OCI-LY1 (cell line): ENCODE measurements around the gene CRADD.

ENCODE experiments used
- EZH2 ChIP-seq: fragments of 200-600 bp; sonication (generic), shearing (Covaris generic); IDR thresholded peaks from 2 replicates; pipeline ENCODE4 v1.8.0; 2017; ENCODE audit warnings: borderline replicate concordance, mixed run types, mild to moderate bottlenecking, antibody characterized with exemption, low read length, moderate library complexity, mixed read lengths
- TF ChIP-seq, protein P1 (sequence below): fragments of 200-600 bp; sonication (generic), shearing (Covaris generic); IDR thresholded peaks from 2 replicates; pipeline ENCODE4 v1.5.1; 2017; ENCODE audit warnings: mild to moderate bottlenecking, antibody characterized with exemption, low read length, moderate library complexity, mixed read lengths

DNA sequence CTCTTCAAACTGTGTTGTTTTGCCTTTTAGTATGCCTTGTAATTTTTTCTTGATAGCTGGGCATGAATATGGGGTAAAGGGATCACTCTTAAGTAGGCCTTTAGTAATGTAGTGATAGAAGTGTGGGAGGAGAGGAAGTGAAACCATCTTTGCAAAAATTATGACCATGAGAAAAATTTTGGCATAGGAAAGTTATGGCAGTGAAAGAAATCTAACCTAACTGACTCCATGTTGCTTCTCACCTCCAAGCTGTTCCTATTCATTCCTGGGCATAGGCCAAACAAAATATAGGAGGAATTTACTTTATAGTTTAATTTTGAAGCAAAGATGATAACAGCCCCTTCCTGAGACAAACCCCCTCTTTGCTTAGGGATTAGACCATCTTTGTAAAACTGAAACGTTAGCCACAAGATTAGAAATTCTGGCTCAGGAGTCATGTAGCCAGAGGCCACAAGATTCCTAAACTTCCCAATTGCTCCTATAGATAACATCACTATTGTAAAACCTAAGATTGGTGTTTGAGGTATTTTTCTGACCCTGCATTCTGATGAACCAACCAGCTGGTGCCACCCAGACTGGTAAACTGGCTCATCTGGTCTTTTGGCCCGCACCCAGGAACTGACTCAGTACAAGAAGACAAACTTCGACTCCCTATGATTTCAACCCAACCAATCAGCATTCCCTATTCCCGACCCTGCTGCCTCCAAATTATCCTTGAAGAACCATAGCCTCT lies 45.8 kb downstream of the CRADD start:
- TF ChIP-seq, protein P1, sequence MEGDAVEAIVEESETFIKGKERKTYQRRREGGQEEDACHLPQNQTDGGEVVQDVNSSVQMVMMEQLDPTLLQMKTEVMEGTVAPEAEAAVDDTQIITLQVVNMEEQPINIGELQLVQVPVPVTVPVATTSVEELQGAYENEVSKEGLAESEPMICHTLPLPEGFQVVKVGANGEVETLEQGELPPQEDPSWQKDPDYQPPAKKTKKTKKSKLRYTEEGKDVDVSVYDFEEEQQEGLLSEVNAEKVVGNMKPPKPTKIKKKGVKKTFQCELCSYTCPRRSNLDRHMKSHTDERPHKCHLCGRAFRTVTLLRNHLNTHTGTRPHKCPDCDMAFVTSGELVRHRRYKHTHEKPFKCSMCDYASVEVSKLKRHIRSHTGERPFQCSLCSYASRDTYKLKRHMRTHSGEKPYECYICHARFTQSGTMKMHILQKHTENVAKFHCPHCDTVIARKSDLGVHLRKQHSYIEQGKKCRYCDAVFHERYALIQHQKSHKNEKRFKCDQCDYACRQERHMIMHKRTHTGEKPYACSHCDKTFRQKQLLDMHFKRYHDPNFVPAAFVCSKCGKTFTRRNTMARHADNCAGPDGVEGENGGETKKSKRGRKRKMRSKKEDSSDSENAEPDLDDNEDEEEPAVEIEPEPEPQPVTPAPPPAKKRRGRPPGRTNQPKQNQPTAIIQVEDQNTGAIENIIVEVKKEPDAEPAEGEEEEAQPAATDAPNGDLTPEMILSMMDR, result no peak
- no peak for TF ChIP-seq EZH2
